ENCODE data around the gene GINM1.

The GINM1 gene

DNA sequence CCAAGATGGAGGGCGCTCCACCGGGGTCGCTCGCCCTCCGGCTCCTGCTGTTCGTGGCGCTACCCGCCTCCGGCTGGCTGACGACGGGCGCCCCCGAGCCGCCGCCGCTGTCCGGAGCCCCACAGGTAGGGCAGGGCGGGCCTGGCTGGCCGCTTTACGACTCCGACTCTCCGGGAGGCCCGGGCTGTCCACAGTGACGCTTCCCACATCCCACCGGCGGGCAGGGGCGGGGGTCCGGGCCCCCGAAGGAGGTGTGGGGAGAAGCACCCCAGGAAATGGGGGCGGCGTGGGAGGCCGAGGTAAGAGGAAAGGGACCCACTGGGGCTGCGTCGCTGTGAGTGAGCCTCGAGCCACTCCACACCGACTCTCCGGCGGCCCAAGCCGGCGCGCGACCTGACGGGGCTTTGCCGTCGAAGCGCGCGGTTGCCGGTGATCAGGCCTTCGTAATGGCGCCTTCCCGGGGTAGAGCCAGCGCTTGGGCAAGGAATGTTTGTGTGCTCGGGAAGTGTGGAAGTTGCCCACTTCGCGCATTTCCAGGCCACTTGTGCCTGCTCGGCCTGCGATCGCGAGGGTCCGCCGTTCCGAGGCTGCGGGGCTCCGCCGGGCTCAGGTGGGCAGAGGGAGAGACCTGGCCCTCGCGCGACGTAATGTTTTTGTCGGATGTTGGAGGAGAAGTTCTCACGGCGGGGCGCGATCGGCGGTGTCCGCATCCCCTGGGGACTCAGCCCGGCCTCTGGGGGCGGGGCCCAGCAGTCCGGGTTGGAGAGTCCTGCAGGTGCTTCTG is 427 bp downstream of the GINM1 start:
- Histone ChIP-seq H3K27me3 (ENCODE audit: insufficient read depth, insufficient read length) (peaks cover 2% of the 10 kb centered on the region), H3K9me3 (ENCODE audit: insufficient read depth, low read length) (no peaks in the 10 kb centered on the region), H3K36me3 (ENCODE audit: insufficient read depth, insufficient read length, low read length) (no peaks in the 10 kb centered on the region), H3K4me3 (ENCODE audit: insufficient read length, low read depth) (peak overlapping the region; percentile 90), H3K9ac (ENCODE audit: insufficient read length, low read depth) (peak overlapping the region; percentile 90), H3K4me1 (ENCODE audit: insufficient read depth, insufficient read length) (no peaks in the 10 kb centered on the region)
- TF ChIP-seq ZNF274 (IDR thresholded peaks at IDR 0.05; ENCODE audit: low read depth, low read length) (no peak), SUZ12 (IDR thresholded peaks at IDR 0.05; ENCODE audit: extremely low read depth, insufficient read depth, insufficient read length) (no peak), YY1 (IDR thresholded peaks at IDR 0.05; ENCODE audit: insufficient read depth, insufficient read length) (no peak)
- no peak for DNase-seq (ENCODE audit: low read depth, low spot score)

- no peak for TF ChIP-seq SUZ12 (IDR thresholded peaks at IDR 0.05; ENCODE audit: extremely low read depth, insufficient read depth, insufficient read length)
- no peak for TF ChIP-seq ZNF274 (IDR thresholded peaks at IDR 0.05; ENCODE audit: low read depth, low read length)
- no peak for TF ChIP-seq YY1 (IDR thresholded peaks at IDR 0.05; ENCODE audit: insufficient read depth, insufficient read length)
- Histone ChIP-seq H3K4me1 (ENCODE audit: insufficient read depth, insufficient read length) (no peaks in the 10 kb centered on the region), H3K27me3 (ENCODE audit: insufficient read depth, insufficient read length) (peaks cover 2% of the 10 kb centered on the region), H3K9me3 (ENCODE audit: insufficient read depth, low read length) (no peaks in the 10 kb centered on the region), H3K4me3 (ENCODE audit: insufficient read length, low read depth) (peak overlapping the region; percentile 90), H3K36me3 (ENCODE audit: insufficient read depth, insufficient read length, low read length) (no peaks in the 10 kb centered on the region), H3K9ac (ENCODE audit: insufficient read length, low read depth) (peak overlapping the region; percentile 90)
- DNase-seq (ENCODE audit: low read depth, low spot score), result no peak
These were observed 1.0 kb downstream of the GINM1 start for GRCh38 chr6:149567194-149567586.

DNA sequence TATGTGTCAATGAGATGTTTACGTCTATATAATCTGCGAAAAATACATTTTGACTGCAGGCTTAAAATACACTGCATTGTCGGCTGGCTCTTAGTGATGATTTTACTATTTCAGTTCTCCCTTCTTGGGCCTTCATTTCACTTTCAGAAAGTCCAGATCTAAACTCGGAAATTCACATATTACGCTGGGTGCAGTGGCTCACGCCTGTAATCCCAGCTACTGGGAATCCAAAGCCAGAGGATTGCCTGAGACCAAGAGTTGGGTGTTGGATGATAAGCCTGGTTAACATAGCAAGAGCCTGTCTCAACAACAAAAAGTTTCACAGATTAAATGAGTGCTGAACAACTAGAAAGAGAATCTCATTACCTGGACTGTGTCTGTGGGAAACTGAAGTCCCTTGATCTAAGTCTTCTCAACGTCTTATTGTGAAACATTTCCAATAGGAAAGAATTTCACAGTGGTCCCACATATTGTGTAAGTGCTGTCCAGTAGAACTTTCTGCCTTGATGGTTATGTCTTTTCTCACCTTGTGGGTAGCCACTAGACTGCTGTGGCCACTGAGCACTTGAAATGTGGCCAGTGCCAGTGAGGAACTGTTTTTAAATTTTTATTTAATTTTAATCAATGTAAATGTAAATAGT is 1.9 kb downstream of the GINM1 start:
- Histone ChIP-seq H3K27me3 (ENCODE audit: insufficient read depth, insufficient read length) (peaks cover 2% of the 10 kb centered on the region), H3K9me3 (ENCODE audit: insufficient read depth, low read length) (no peaks in the 10 kb centered on the region), H3K9ac (ENCODE audit: insufficient read length, low read depth) (no peak overlapping the region), H3K4me3 (ENCODE audit: insufficient read length, low read depth) (no peak overlapping the region), H3K4me1 (ENCODE audit: insufficient read depth, insufficient read length) (no peaks in the 10 kb centered on the region), H3K36me3 (ENCODE audit: insufficient read depth, insufficient read length, low read length) (no peaks in the 10 kb centered on the region)
- no peak for TF ChIP-seq SUZ12 (IDR thresholded peaks at IDR 0.05; ENCODE audit: extremely low read depth, insufficient read depth, insufficient read length)
- no peak for TF ChIP-seq ZNF274 (IDR thresholded peaks at IDR 0.05; ENCODE audit: low read depth, low read length)
- DNase-seq (ENCODE audit: low read depth, low spot score), result no peak

- no peak for DNase-seq (ENCODE audit: low read depth, low spot score)
- peaks cover 23% of the 10 kb centered on the region for H3K36me3 ChIP-seq (ENCODE audit: insufficient read depth, insufficient read length, low read length)
- H3K9ac ChIP-seq (ENCODE audit: insufficient read length, low read depth), result no peak overlapping the region
- H3K9me3 ChIP-seq (ENCODE audit: insufficient read depth, low read length), result 0 out of 2 replicates have a peak, but pooled peaks cover under 1% of the 10 kb centered on the region
- no peaks in the 10 kb centered on the region for H3K4me1 ChIP-seq (ENCODE audit: insufficient read depth, insufficient read length)
- no peaks in the 10 kb centered on the region for H3K27me3 ChIP-seq (ENCODE audit: insufficient read depth, insufficient read length)
- H3K4me3 ChIP-seq (ENCODE audit: insufficient read length, low read depth), result no peak overlapping the region
- TF ChIP-seq ZNF274 (IDR thresholded peaks at IDR 0.05; ENCODE audit: low read depth, low read length), result no peak
- TF ChIP-seq SUZ12 (IDR thresholded peaks at IDR 0.05; ENCODE audit: extremely low read depth, insufficient read depth, insufficient read length), result no peak
- TF ChIP-seq YY1 (IDR thresholded peaks at IDR 0.05; ENCODE audit: insufficient read depth, insufficient read length), result no peak
These were observed 14.7 kb downstream of the GINM1 start for GRCh38 chr6:149580880-149581279.

GRCh38 chr6:149581349-149581748 is 15.2 kb downstream of the GINM1 start:
- Histone ChIP-seq H3K9ac (ENCODE audit: insufficient read length, low read depth) (no peak overlapping the region), H3K4me1 (ENCODE audit: insufficient read depth, insufficient read length) (no peaks in the 10 kb centered on the region), H3K36me3 (ENCODE audit: insufficient read depth, insufficient read length, low read length) (peaks cover 24% of the 10 kb centered on the region), H3K27me3 (ENCODE audit: insufficient read depth, insufficient read length) (no peaks in the 10 kb centered on the region), H3K4me3 (ENCODE audit: insufficient read length, low read depth) (no peak overlapping the region), H3K9me3 (ENCODE audit: insufficient read depth, low read length) (peaks cover 3% of the 10 kb centered on the region; the same call in 1 of the 2 replicates)
- TF ChIP-seq ZNF274 (IDR thresholded peaks at IDR 0.05; ENCODE audit: low read depth, low read length) (no peak), SUZ12 (IDR thresholded peaks at IDR 0.05; ENCODE audit: extremely low read depth, insufficient read depth, insufficient read length) (no peak), YY1 (IDR thresholded peaks at IDR 0.05; ENCODE audit: insufficient read depth, insufficient read length) (no peak)
- no peak for DNase-seq (ENCODE audit: low read depth, low spot score)

- DNase-seq (ENCODE audit: low read depth, low spot score), result no peak
- TF ChIP-seq ZNF274 (IDR thresholded peaks at IDR 0.05; ENCODE audit: low read depth, low read length) (no peak), SUZ12 (IDR thresholded peaks at IDR 0.05; ENCODE audit: extremely low read depth, insufficient read depth, insufficient read length) (no peak), YY1 (IDR thresholded peaks at IDR 0.05; ENCODE audit: insufficient read depth, insufficient read length) (no peak)
- Histone ChIP-seq H3K27me3 (ENCODE audit: insufficient read depth, insufficient read length) (no peaks in the 10 kb centered on the region), H3K4me3 (ENCODE audit: insufficient read length, low read depth) (no peak overlapping the region), H3K9ac (ENCODE audit: insufficient read length, low read depth) (no peak overlapping the region), H3K36me3 (ENCODE audit: insufficient read depth, insufficient read length, low read length) (peaks cover 33% of the 10 kb centered on the region), H3K4me1 (ENCODE audit: insufficient read depth, insufficient read length) (no peaks in the 10 kb centered on the region), H3K9me3 (ENCODE audit: insufficient read depth, low read length) (peaks cover 3% of the 10 kb centered on the region; the same call in 1 of the 2 replicates)
These were observed 20.0 kb downstream of the GINM1 start for GRCh38 chr6:149586149-149586548.

GRCh38 chr6:149592983-149593382 is 26.8 kb downstream of the GINM1 start:
- TF ChIP-seq YY1 (IDR thresholded peaks at IDR 0.05; ENCODE audit: insufficient read depth, insufficient read length), result no peak
- peaks cover 38% of the 10 kb centered on the region for H3K36me3 ChIP-seq (ENCODE audit: insufficient read depth, insufficient read length, low read length)
- H3K9me3 ChIP-seq (ENCODE audit: insufficient read depth, low read length), result no peaks in the 10 kb centered on the region
- no peaks in the 10 kb centered on the region for H3K27me3 ChIP-seq (ENCODE audit: insufficient read depth, insufficient read length)
- DNase-seq (ENCODE audit: low read depth, low spot score), result no peak
- no peaks in the 10 kb centered on the region for H3K4me1 ChIP-seq (ENCODE audit: insufficient read depth, insufficient read length)
- no peak overlapping the region for H3K4me3 ChIP-seq (ENCODE audit: insufficient read length, low read depth)
- no peak overlapping the region for H3K9ac ChIP-seq (ENCODE audit: insufficient read length, low read depth)
